Stimulated activated CD4-positive, alpha-beta T cell treated with anti-CD3 and anti-CD28 coated beads, Interleukin-12 subunit alpha, Interleukin-12 subunit beta, amount 100 ng/mL, for 4 hours (primary cell): Measurements from ENCODE around the gene NPC1L1.

Experiments used
- DNase-seq: peaks from one replicate; pipeline ENCODE4 v3.0.0-alpha.2; 2020

NPC1L1 gene

GRCh38 chr7:44541028-44541869 lies at the start of gene NPC1L1:
NPC1L1 (minus strand) TSS chr7:44541330; CDS start chr7:44541259, 71 bp downstream.
- no peak for DNase-seq

GRCh38 chr7:44590910-44591309 lies 49.8 kb upstream of the NPC1L1 start:
- no peak for DNase-seq

- DNase-seq = peak; percentile 44
These were observed 46.9 kb upstream of the NPC1L1 start for GRCh38 chr7:44587843-44588711.

GRCh38 chr7:44583146-44583865 lies 42.2 kb upstream of the NPC1L1 start:
- DNase-seq = no peak

GRCh38 chr7:44581879-44582603 lies 40.9 kb upstream of the NPC1L1 start, which contains the start of gene TMED4:
TMED4 (minus strand) TSS chr7:44582231; CDS start chr7:44582206, 25 bp downstream.
- DNase-seq = peak; percentile 100

GRCh38 chr7:44580945-44581878 lies 40.1 kb upstream of the NPC1L1 start:
- peak; percentile 26 for DNase-seq

- DNase-seq = no peak
These were observed 35.1 kb upstream of the NPC1L1 start for GRCh38 chr7:44576228-44576627.

GRCh38 chr7:44575054-44575453 lies 33.9 kb upstream of the NPC1L1 start:
- no peak for DNase-seq

GRCh38 chr7:44574287-44574872 lies 33.2 kb upstream of the NPC1L1 start:
- DNase-seq = no peak

GRCh38 chr7:44573464-44574286 lies 32.5 kb upstream of the NPC1L1 start, which contains the start of gene DDX56:
DDX56 (minus strand) TSS chr7:44573908; CDS start chr7:44573895, 13 bp downstream.
- peak; percentile 93 for DNase-seq

- DNase-seq = no peak
These were observed 31.6 kb upstream of the NPC1L1 start for GRCh38 chr7:44572771-44573170.

GRCh38 chr7:44569959-44570358 lies 28.8 kb upstream of the NPC1L1 start:
- DNase-seq = no peak

GRCh38 chr7:44568771-44569560 lies 27.8 kb upstream of the NPC1L1 start:
- DNase-seq = no peak

GRCh38 chr7:44567884-44568283 lies 26.8 kb upstream of the NPC1L1 start:
- DNase-seq = no peak

- DNase-seq = no peak
These were observed 25.6 kb upstream of the NPC1L1 start for GRCh38 chr7:44566680-44567079.

- DNase-seq = no peak
These were observed 24.8 kb upstream of the NPC1L1 start for GRCh38 chr7:44565795-44566559.

GRCh38 chr7:44565097-44565794 lies 24.1 kb upstream of the NPC1L1 start:
- DNase-seq = peak; percentile 60
